HepG2 (cell line): ENCODE measurements around the gene KRTAP10-10. TPM values are rescaled to one million over a fixed set of nuclear protein-coding genes. Genes with fewer than 3 reads are reported as not detected.
"Not testable (repeated sequence)": the region's sequence is repeated elsewhere in the genome, so short reads cannot be mapped to it uniquely, and the experiment has no call there.

Experiments used
- ATAC-seq: fragments of 200-7000 bp; cut with Tn5 transposase; 3 replicates; pipeline ENCODE4 v1.9.1; 2020; ENCODE audit warnings: mild to moderate bottlenecking, moderate library complexity
- BruUV-seq: library from RNA; stranded (reverse); fragments of 400-500 nt; replicated peaks from 2 replicates; lab custom pipeline; 2021; lab: Mats Ljungman, UMichigan
- CTCF ChIA-PET: fragments of 300-600 bp; formaldehyde crosslinking; extraction: SDS; loops from one replicate; lab custom pipeline; 2021; ENCODE audit warnings: low total read pairs, inconsistent platforms, low intra/inter-chr PET ratio; lab: Yijun Ruan, JAX
- POLR2A ChIA-PET: fragments of 350-600 bp; sonication (Branson Sonifier 250); formaldehyde crosslinking; loops from one replicate; lab custom pipeline; 2020; ENCODE audit warnings: antibody characterized with exemption, inconsistent platforms; lab: Yijun Ruan, JAX
- DNase-seq: peaks from one replicate; pipeline ENCODE4 v3.0.0-alpha.2; 2015; ENCODE audit warnings: low spot score
- FAIRE-seq: peaks from 3 replicates; lab custom pipeline; 2011; peaks lifted over from hg19 to GRCh38; lab: Jason Lieb, UNC
- H2AFZ ChIP-seq: one replicate; pipeline ENCODE4 v1.6.1; 2011; ENCODE audit warnings: low read length, inconsistent platforms
- H3K27ac ChIP-seq: fragments of 300-600 bp; 3 replicates; pipeline ENCODE4 v1.8.0; 2011; ENCODE audit warnings: mixed run types, mild to moderate bottlenecking, mixed read lengths, low read length, inconsistent platforms; ENCODE audit not compliant: insufficient read depth; ENCODE audit errors: extremely low read length
- H3K27me3 ChIP-seq, 2 experiments: fragments of 200-600 bp in 1 of 2; 2 replicates in 1 of 2; 3 replicates in 1 of 2; pipeline versions ENCODE4 v1.6.0 to v1.8.0; 2011; ENCODE audit warnings: low read length in 2 of 2, mild to moderate bottlenecking in 2 of 2, moderate library complexity in 2 of 2, inconsistent platforms in 1 of 2; ENCODE audit not compliant: insufficient read depth in 2 of 2, control insufficient read depth in 1 of 2
- H3K36me3 ChIP-seq, 2 experiments: fragments of 200-600 bp in 1 of 2; replicated peaks in 1 of 2; 2 replicates in 1 of 2; 3 replicates in 1 of 2; pipeline versions ENCODE4 v1.5.1 to v1.8.0; 2011; ENCODE audit warnings: low read length in 2 of 2, inconsistent platforms in 1 of 2; ENCODE audit not compliant: insufficient read depth in 2 of 2, control insufficient read depth in 1 of 2
- H3K4me1 ChIP-seq: 2 replicates; pipeline ENCODE4 v1.5.1; 2012; ENCODE audit warnings: low read length, inconsistent platforms; ENCODE audit not compliant: insufficient read depth
- H3K4me2 ChIP-seq: 2 replicates; pipeline ENCODE4 v1.6.0; 2011; ENCODE audit warnings: low read depth, low read length, inconsistent platforms
- H3K4me3 ChIP-seq, 3 experiments: fragments of 200-600 bp in 1 of 3; sonication (generic), shearing (Covaris generic) in 1 of 3; replicated peaks in 1 of 3; 2 replicates each; pipeline ENCODE4 v1.5.1; 2011 to 2016; ENCODE audit warnings: low read length in 3 of 3, inconsistent platforms in 2 of 3, low read depth in 2 of 3, mild to moderate bottlenecking in 2 of 3, control low read depth in 1 of 3, mixed read lengths in 1 of 3; ENCODE audit not compliant: insufficient read depth in 1 of 3
- H3K79me2 ChIP-seq: one replicate; pipeline ENCODE4 v1.6.1; 2011; ENCODE audit warnings: low read length, inconsistent platforms; ENCODE audit not compliant: insufficient read depth
- H3K9ac ChIP-seq: 2 replicates; pipeline ENCODE4 v1.6.0; 2011; ENCODE audit warnings: mild to moderate bottlenecking, low read depth, low read length, inconsistent platforms; ENCODE audit not compliant: insufficient read depth
- H3K9me3 ChIP-seq: 2 replicates; pipeline ENCODE4 v1.5.1; 2012; ENCODE audit warnings: mild to moderate bottlenecking, low read length
- H4K20me1 ChIP-seq: 2 replicates; pipeline ENCODE4 v1.6.0; 2011; ENCODE audit warnings: inconsistent platforms, mild to moderate bottlenecking, low read length, moderate library complexity; ENCODE audit not compliant: insufficient read depth
- WGBS: methylation state at CpG from one replicate; pipeline ENCODE4 v1.1.6; 2017; ENCODE audit warnings: low lambda C conversion rate; 5-methylcytosine and 5-hydroxymethylcytosine counted together
- in situ Hi-C: cut with HindIII; loops from 2 replicates; pipeline ENCODE4 v1.10.0; 2017; ENCODE audit warnings: low pct_unique_long_range_greater_than_20kb; ENCODE audit not compliant: extremely low pct_ligation_motif_present
- intact Hi-C: fragments of 100-400 bp; cut with micrococcal nuclease; formaldehyde crosslinking; loops from one replicate; pipeline ENCODE4 v1.10.0; 2022; ENCODE audit not compliant: unreplicated experiment
- polyA plus RNA-seq, 8 experiments: library from polyadenylated mRNA; depleted of rRNA in 3 of 8; stranded (reverse) in 7 of 8; unstranded in 1 of 8; fragments of >200 nt; fragmentation: Illumina TruSeq in 4 of 8; extraction: Trizol in 4 of 8; gene quantifications; 2 replicates each; pipeline versions ENCODE4 v1.2.1 to v1.2.3, GENCODE V29; 2011 to 2016; ENCODE audit warnings: low read depth in 4 of 8, missing spikeins in 1 of 8, mixed read lengths in 1 of 8; ENCODE audit not compliant: insufficient read depth in 1 of 8
- total RNA-seq, 5 experiments: library from RNA; depleted of rRNA; stranded (reverse); fragments of >200 nt; fragmentation: Illumina TruSeq; extraction: Trizol; gene quantifications; 2 replicates each; pipeline ENCODE4 v1.2.3, GENCODE V29; 2016; ENCODE audit warnings: low read depth in 1 of 5

The KRTAP10-10 gene
- total and polyA plus RNA-seq, 2 of the 13 experiments (the other 11 are each of a cell fraction or from before 2014, with no cell fraction given), result not detected

DNA sequence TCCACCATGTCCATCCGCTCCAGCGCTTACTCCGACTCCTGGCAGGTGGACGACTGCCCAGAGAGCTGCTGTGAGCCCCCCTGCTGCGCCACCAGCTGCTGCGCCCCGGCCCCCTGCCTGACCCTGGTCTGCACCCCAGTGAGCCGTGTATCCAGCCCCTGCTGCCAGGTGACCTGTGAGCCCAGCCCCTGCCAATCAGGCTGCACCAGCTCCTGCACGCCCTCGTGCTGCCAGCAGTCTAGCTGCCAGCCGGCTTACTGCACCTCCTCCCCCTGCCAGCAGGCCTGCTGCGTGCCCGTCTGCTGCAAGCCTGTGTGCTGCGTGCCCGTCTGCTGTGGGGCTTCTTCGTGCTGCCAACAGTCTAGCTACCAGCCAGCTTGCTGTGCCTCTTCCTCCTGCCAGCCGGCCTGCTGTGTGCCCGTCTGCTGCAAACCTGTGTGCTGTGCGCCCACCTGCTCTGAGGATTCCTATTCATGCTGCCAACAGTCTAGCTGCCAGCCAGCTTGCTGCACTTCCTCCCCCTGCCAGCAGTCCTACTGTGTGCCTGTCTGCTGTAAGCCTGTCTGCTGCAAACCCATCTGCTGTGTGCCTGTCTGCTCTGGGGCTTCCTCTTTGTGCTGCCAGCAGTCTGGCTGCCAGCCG, 9.9 kb upstream of the KRTAP10-10 start:
- intact Hi-C loops, ATAC-seq: not testable (repeated sequence)

GRCh38 chr21:44627831-44628233, 9.3 kb upstream of the KRTAP10-10 start:
- H3K4me3 ChIP-seq, CTCF ChIA-PET, H2AFZ ChIP-seq, DNase-seq, H3K36me3 ChIP-seq, H3K9ac ChIP-seq, BruUV-seq, H3K27ac ChIP-seq, FAIRE-seq, H3K79me2 ChIP-seq, ATAC-seq, POLR2A ChIA-PET, H3K27me3 ChIP-seq, H4K20me1 ChIP-seq, in situ Hi-C loops, H3K4me2 ChIP-seq, H3K4me1 ChIP-seq, intact Hi-C loops: not testable (repeated sequence)
- 56% methylated on average over 11 of the region's 15 CpGs for WGBS
- peaks cover 32% of the 10 kb centered on the region for H3K9me3 ChIP-seq

More for the DNA sequence above, 9.9 kb upstream of the KRTAP10-10 start:
- H2AFZ ChIP-seq, H3K4me1 ChIP-seq, H3K79me2 ChIP-seq, POLR2A ChIA-PET, FAIRE-seq, in situ Hi-C loops, H3K27me3 ChIP-seq, H3K4me3 ChIP-seq, H3K9ac ChIP-seq, DNase-seq, CTCF ChIA-PET, H3K4me2 ChIP-seq, H3K27ac ChIP-seq, H3K36me3 ChIP-seq, BruUV-seq, H4K20me1 ChIP-seq: not testable (repeated sequence)
- H3K9me3 ChIP-seq, result peaks cover 29% of the 10 kb centered on the region
- 73% methylated on average over 5 of the region's 20 CpGs for WGBS
